CD4-positive, alpha-beta T cell (primary cell): ENCODE results near the gene COLGALT1. TPM values are rescaled to one million over a fixed set of nuclear protein-coding genes. Genes with fewer than 3 reads are reported as not detected.

Experiments
- ATAC-seq: fragments of 200-7000 bp; cut with Tn5 transposase; one replicate; pipeline ENCODE4 v1.10.0; 2022; ENCODE audit warnings: mild to moderate bottlenecking; ENCODE audit not compliant: poor library complexity
- CTCF ChIA-PET: fragments of 350-600 bp; sonication (Branson Sonifier 250); formaldehyde crosslinking; loops from one replicate; lab custom pipeline; 2021; ENCODE audit warnings: antibody characterized with exemption, inconsistent platforms; lab: Charles Lee
- POLR2A ChIA-PET: fragments of 350-600 bp; sonication (Branson Sonifier 250); formaldehyde crosslinking; loops from one replicate; lab custom pipeline; 2021; ENCODE audit warnings: antibody characterized with exemption, inconsistent platforms; lab: Charles Lee
- DNase-seq, 14 experiments: peaks; one replicate each; pipeline ENCODE4 v3.0.0-alpha.2; 2013 to 2020; ENCODE audit warnings: mixed read lengths in 2 of 14
- H3K27ac ChIP-seq, 2 donors: one replicate each; pipeline versions ENCODE4 v1.5.1 to v1.7.0; 2013; ENCODE audit warnings: low read length in 2 of 2, low read depth in 1 of 2, mild to moderate bottlenecking in 1 of 2
- H3K27me3 ChIP-seq, 2 experiments: 1 replicate in 1 of 2; 2 replicates in 1 of 2; pipeline versions ENCODE4 v1.6.1 to v1.7.0; 2013; ENCODE audit warnings: low read length in 2 of 2, control low read depth in 1 of 2, mild to moderate bottlenecking in 1 of 2, moderate library complexity in 1 of 2; ENCODE audit not compliant: insufficient read depth in 2 of 2, control insufficient read depth in 1 of 2
- H3K36me3 ChIP-seq: one replicate; pipeline ENCODE4 v1.6.1; 2013; ENCODE audit warnings: low read length, control low read depth; ENCODE audit not compliant: insufficient read depth
- H3K4me1 ChIP-seq: one replicate; pipeline ENCODE4 v1.6.1; 2013; ENCODE audit warnings: low read length, control low read depth; ENCODE audit not compliant: insufficient read depth
- H3K4me3 ChIP-seq: one replicate; pipeline ENCODE4 v1.5.1; 2013; ENCODE audit warnings: mild to moderate bottlenecking, low read length, moderate library complexity
- H3K9me3 ChIP-seq, 2 experiments: 1 replicate in 1 of 2; 2 replicates in 1 of 2; pipeline versions ENCODE4 v1.6.1 to v1.7.0; 2013; ENCODE audit warnings: low read length in 2 of 2, mild to moderate bottlenecking in 2 of 2, control low read depth in 1 of 2, moderate library complexity in 1 of 2; ENCODE audit not compliant: control insufficient read depth in 1 of 2, insufficient read depth in 1 of 2
- H3K27ac Mint-ChIP-seq: one replicate; pipeline ENCODE4 v1.8.0; 2020; ENCODE audit warnings: mixed read lengths
- H3K27me3 Mint-ChIP-seq: one replicate; pipeline ENCODE4 v1.8.0; 2021; ENCODE audit warnings: mixed read lengths
- H3K36me3 Mint-ChIP-seq: one replicate; pipeline ENCODE4 v1.8.0; 2021; ENCODE audit warnings: low read depth, mixed read lengths
- H3K4me1 Mint-ChIP-seq: one replicate; pipeline ENCODE4 v1.8.0; 2021; ENCODE audit warnings: low read depth, mixed read lengths
- H3K4me3 Mint-ChIP-seq: one replicate; pipeline ENCODE4 v1.8.0; 2020; ENCODE audit warnings: mild to moderate bottlenecking, mixed read lengths
- H3K9me3 Mint-ChIP-seq: one replicate; pipeline ENCODE4 v1.8.0; 2020; ENCODE audit warnings: mixed read lengths
- intact Hi-C, 2 experiments: fragments of 100-400 bp; cut with DNase I in 1 of 2; cut with micrococcal nuclease in 1 of 2; formaldehyde crosslinking; loops; one replicate each; pipeline versions ENCODE4 v1.15.1 to v1.9.0; 2023 to 2025; cut with DNase I, micrococcal nuclease
- total RNA-seq, 174 experiments: library from RNA in 2 of 174; stranded (reverse) in 2 of 174; gene quantifications; one replicate each; pipeline ENCODE4 v1.2.3 and lab custom pipeline; 2021 to 2026
- TF ChIP-seq, protein P1 (sequence below): fragments of 200-600 bp; IDR thresholded peaks from one replicate; pipeline ENCODE4 v1.8.0; 2022; ENCODE audit warnings: antibody characterized with exemption, mild to moderate bottlenecking

Gene COLGALT1
- total RNA-seq, 2 experiments from 2014 or later: 30.3 to 30.6 TPM

DNA sequence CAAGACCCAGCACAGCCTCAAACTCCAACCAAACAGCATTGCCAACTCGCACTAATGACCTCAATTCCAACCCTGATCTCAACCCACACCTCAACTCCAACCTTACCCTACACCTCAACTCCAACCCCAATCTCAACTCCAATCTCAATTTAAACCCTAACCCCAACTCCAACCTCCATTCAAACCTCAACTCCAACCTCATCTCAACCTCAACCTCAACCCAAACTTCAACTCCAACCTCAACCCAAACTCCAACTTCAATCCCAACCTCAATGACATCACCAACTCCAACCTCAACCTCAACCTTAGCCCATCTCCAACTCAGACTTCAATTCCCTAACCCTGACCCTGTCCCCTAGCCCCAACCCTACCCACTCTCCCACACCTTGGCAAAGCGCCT is 74.3 kb downstream of the COLGALT1 start:
- Histone ChIP-seq H3K4me1 (no peaks in the 10 kb centered on the region), H3K4me3 (no peak overlapping the region), H3K27me3 (no peaks in the 10 kb centered on the region), H3K36me3 (no peaks in the 10 kb centered on the region), H3K9me3 (no peaks in the 10 kb centered on the region), H3K27ac (no peak overlapping the region)
- ChIA-PET CTCF (no interaction called here), POLR2A (no interaction called here)
- intact Hi-C loops: no loop called here
- no peaks in the 10 kb centered on the region for H3K36me3 Mint-ChIP-seq
- no peak overlapping the region for H3K4me3 Mint-ChIP-seq
- TF ChIP-seq, protein P1, sequence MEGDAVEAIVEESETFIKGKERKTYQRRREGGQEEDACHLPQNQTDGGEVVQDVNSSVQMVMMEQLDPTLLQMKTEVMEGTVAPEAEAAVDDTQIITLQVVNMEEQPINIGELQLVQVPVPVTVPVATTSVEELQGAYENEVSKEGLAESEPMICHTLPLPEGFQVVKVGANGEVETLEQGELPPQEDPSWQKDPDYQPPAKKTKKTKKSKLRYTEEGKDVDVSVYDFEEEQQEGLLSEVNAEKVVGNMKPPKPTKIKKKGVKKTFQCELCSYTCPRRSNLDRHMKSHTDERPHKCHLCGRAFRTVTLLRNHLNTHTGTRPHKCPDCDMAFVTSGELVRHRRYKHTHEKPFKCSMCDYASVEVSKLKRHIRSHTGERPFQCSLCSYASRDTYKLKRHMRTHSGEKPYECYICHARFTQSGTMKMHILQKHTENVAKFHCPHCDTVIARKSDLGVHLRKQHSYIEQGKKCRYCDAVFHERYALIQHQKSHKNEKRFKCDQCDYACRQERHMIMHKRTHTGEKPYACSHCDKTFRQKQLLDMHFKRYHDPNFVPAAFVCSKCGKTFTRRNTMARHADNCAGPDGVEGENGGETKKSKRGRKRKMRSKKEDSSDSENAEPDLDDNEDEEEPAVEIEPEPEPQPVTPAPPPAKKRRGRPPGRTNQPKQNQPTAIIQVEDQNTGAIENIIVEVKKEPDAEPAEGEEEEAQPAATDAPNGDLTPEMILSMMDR: no peak
- H3K9me3 Mint-ChIP-seq: no peaks in the 10 kb centered on the region
- peaks cover 9% of the 10 kb centered on the region for H3K27me3 Mint-ChIP-seq
- DNase-seq: no peak
- no peak overlapping the region for H3K27ac Mint-ChIP-seq
- H3K4me1 Mint-ChIP-seq: no peaks in the 10 kb centered on the region
- no peak for ATAC-seq

DNA sequence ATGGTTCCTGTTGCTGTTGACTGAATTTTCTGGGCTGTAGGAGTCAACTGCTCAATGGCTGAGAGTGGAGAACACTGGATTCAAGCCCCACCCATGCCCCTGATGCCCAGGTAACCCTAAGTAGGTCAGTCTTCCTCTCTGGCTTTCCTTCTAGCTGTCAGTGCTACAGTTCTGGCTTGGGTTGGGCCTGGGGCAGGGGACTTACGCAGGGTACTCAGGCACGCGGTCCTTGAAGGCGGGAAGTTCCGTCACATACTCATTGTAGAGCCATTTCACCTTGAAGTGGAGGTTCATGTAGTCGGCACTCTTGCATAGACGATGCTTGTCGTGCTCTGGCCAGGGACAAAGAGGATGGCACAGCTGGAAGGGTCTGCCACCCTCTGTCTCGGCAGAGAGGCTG is 77.1 kb downstream of the COLGALT1 start:
- TF ChIP-seq, protein P1: no peak
- no peak overlapping the region for H3K4me3 Mint-ChIP-seq
- H3K4me1 ChIP-seq: no peaks in the 10 kb centered on the region
- no peaks in the 10 kb centered on the region for H3K4me1 Mint-ChIP-seq
- no peaks in the 10 kb centered on the region for H3K9me3 ChIP-seq
- H3K4me3 ChIP-seq: no peak overlapping the region
- no peaks in the 10 kb centered on the region for H3K9me3 Mint-ChIP-seq
- H3K27me3 Mint-ChIP-seq: peaks cover 5% of the 10 kb centered on the region
- ATAC-seq (no peak), DNase-seq (no peak)
- no peak overlapping the region for H3K27ac Mint-ChIP-seq
- H3K36me3 ChIP-seq: no peaks in the 10 kb centered on the region
- ChIA-PET POLR2A (no interaction called here), CTCF (no interaction called here)
- H3K27me3 ChIP-seq: no peaks in the 10 kb centered on the region
- intact Hi-C loops: no loop called here
- no peaks in the 10 kb centered on the region for H3K36me3 Mint-ChIP-seq
- H3K27ac ChIP-seq: no peak overlapping the region

Other genes with a start within 250 kb of the COLGALT1 start
- 10 to 100 TPM; 28.4 to 28.7 TPM for gene MRPL34, start 249.8 kb upstream of the COLGALT1 start, total RNA-seq
- gene DDA1, start 246.1 kb upstream of the COLGALT1 start, total RNA-seq: 10 to 100 TPM; 41.4 to 43.4 TPM
- gene ANO8, start 220.8 kb upstream of the COLGALT1 start, total RNA-seq: 10 to 100 TPM; 15.3 TPM
- gene GTPBP3, start 218.1 kb upstream of the COLGALT1 start, total RNA-seq: 10 to 100 TPM; 21.2 to 24.0 TPM
- not detected for gene PLVAP, start 178.3 kb upstream of the COLGALT1 start, total RNA-seq
- gene CCDC194, start 161.5 kb upstream of the COLGALT1 start, total RNA-seq: not detected
- gene BST2, start 150.0 kb upstream of the COLGALT1 start, total RNA-seq: 10 to 100 TPM; 16.1 to 16.8 TPM
- gene MVB12A, start 135.6 kb upstream of the COLGALT1 start, total RNA-seq: 10 to 100 TPM in 1 of 2 experiments, 1 to 10 TPM in 1; 9.8 to 10.7 TPM
- gene TMEM221, start 107.0 kb upstream of the COLGALT1 start, total RNA-seq: not detected
- gene NXNL1, start 94.7 kb upstream of the COLGALT1 start, total RNA-seq: not detected
- gene SLC27A1, start 85.1 kb upstream of the COLGALT1 start, total RNA-seq: 1 to 10 TPM; 3.0 TPM
- 10 to 100 TPM; 41.5 to 44.6 TPM for gene PGLS, start 44.0 kb upstream of the COLGALT1 start, total RNA-seq
- gene UNC13A, start 132.7 kb downstream of the COLGALT1 start, total RNA-seq: under 1 TPM; 0.11 to 0.14 TPM
- 10 to 100 TPM; 18.1 to 21.4 TPM for gene MAP1S, start 163.8 kb downstream of the COLGALT1 start, total RNA-seq
- gene FCHO1, start 195.8 kb downstream of the COLGALT1 start, total RNA-seq: 10 to 100 TPM; 40.7 to 43.1 TPM
- gene B3GNT3, start 239.5 kb downstream of the COLGALT1 start, total RNA-seq: under 1 TPM; 0.39 to 0.52 TPM